HEK293 (cell line): ENCODE measurements around the gene FAM180A.

Experiments
- CTCF ChIP-seq: fragments of 450-650 bp; formaldehyde crosslinking; IDR thresholded peaks from 2 replicates; pipeline ENCODE4 v1.5.1; 2016; ENCODE audit warnings: missing biosample characterization, missing genetic modification characterization
- ELK4 ChIP-seq: IDR thresholded peaks from 2 replicates; pipeline ENCODE4 v1.6.1; 2011; ENCODE audit warnings: mild to moderate bottlenecking, low read depth, low read length, borderline replicate concordance
- GFI1B ChIP-seq: fragments of 450-650 bp; formaldehyde crosslinking; IDR thresholded peaks from 2 replicates; pipeline ENCODE4 v1.5.1; 2016; ENCODE audit warnings: missing biosample characterization, missing genetic modification characterization
- GLI4 ChIP-seq: fragments of 450-650 bp; formaldehyde crosslinking; IDR thresholded peaks from 2 replicates; pipeline ENCODE4 v1.5.1; 2016; ENCODE audit warnings: missing biosample characterization, missing genetic modification characterization
- GLIS2 ChIP-seq: fragments of 450-650 bp; formaldehyde crosslinking; IDR thresholded peaks from 2 replicates; pipeline ENCODE4 v1.5.1; 2016; ENCODE audit warnings: missing biosample characterization, missing genetic modification characterization
- RBAK ChIP-seq: fragments of 450-650 bp; formaldehyde crosslinking; IDR thresholded peaks from 2 replicates; pipeline ENCODE4 v1.5.1; 2016; ENCODE audit warnings: missing biosample characterization, missing genetic modification characterization
- REPIN1 ChIP-seq: fragments of 450-650 bp; formaldehyde crosslinking; IDR thresholded peaks from 2 replicates; pipeline ENCODE4 v1.5.1; 2017; ENCODE audit warnings: missing biosample characterization, missing genetic modification characterization, low read depth
- TRIM28 ChIP-seq: IDR thresholded peaks from 2 replicates; pipeline ENCODE4 v1.6.1; 2011; ENCODE audit warnings: low read length, control low read depth, borderline replicate concordance
- ZBTB20 ChIP-seq: fragments of 450-650 bp; formaldehyde crosslinking; IDR thresholded peaks from 2 replicates; pipeline ENCODE4 v1.5.1; 2016; ENCODE audit warnings: missing biosample characterization, missing genetic modification characterization
- ZBTB49 ChIP-seq: fragments of 450-650 bp; formaldehyde crosslinking; IDR thresholded peaks from 2 replicates; pipeline ENCODE4 v1.5.1; 2016; ENCODE audit warnings: missing biosample characterization, missing genetic modification characterization, low read depth
- ZFP41 ChIP-seq: fragments of 450-650 bp; formaldehyde crosslinking; IDR thresholded peaks from 2 replicates; pipeline ENCODE4 v1.5.1; 2016; ENCODE audit warnings: missing biosample characterization, missing genetic modification characterization, borderline replicate concordance
- ZNF16 ChIP-seq: fragments of 450-650 bp; formaldehyde crosslinking; IDR thresholded peaks from 2 replicates; pipeline ENCODE4 v1.5.1; 2016; ENCODE audit warnings: low read depth, missing biosample characterization, missing genetic modification characterization
- ZNF18 ChIP-seq: fragments of 450-650 bp; formaldehyde crosslinking; IDR thresholded peaks from 2 replicates; pipeline ENCODE4 v1.5.1; 2016; ENCODE audit warnings: missing biosample characterization, missing genetic modification characterization
- ZNF211 ChIP-seq: fragments of 450-650 bp; formaldehyde crosslinking; IDR thresholded peaks from 2 replicates; pipeline ENCODE4 v1.5.1; 2016; ENCODE audit warnings: low read depth, missing biosample characterization, missing genetic modification characterization
- ZNF423 ChIP-seq: fragments of 450-650 bp; formaldehyde crosslinking; IDR thresholded peaks from 2 replicates; pipeline ENCODE4 v1.5.1; 2016; ENCODE audit warnings: missing biosample characterization, missing genetic modification characterization
- ZNF48 ChIP-seq: fragments of 450-650 bp; formaldehyde crosslinking; IDR thresholded peaks from 2 replicates; pipeline ENCODE4 v1.5.1; 2016; ENCODE audit warnings: missing biosample characterization, missing genetic modification characterization
- ZNF501 ChIP-seq: fragments of 450-650 bp; formaldehyde crosslinking; IDR thresholded peaks from 2 replicates; pipeline ENCODE4 v1.5.1; 2016; ENCODE audit warnings: missing biosample characterization, missing genetic modification characterization
- ZNF514 ChIP-seq: fragments of 450-650 bp; formaldehyde crosslinking; IDR thresholded peaks from 2 replicates; pipeline ENCODE4 v1.5.1; 2016; ENCODE audit warnings: missing biosample characterization, missing genetic modification characterization
- ZNF544 ChIP-seq: fragments of 450-650 bp; formaldehyde crosslinking; IDR thresholded peaks from 2 replicates; pipeline ENCODE4 v1.5.0; 2017; ENCODE audit warnings: missing biosample characterization, missing genetic modification characterization
- ZNF548 ChIP-seq: fragments of 450-650 bp; formaldehyde crosslinking; IDR thresholded peaks from 2 replicates; pipeline ENCODE4 v1.5.1; 2016; ENCODE audit warnings: missing biosample characterization, missing genetic modification characterization
- ZNF549 ChIP-seq: fragments of 450-650 bp; IDR thresholded peaks from 2 replicates; pipeline ENCODE4 v1.5.1; 2018; ENCODE audit warnings: missing biosample characterization, missing genetic modification characterization, mild to moderate bottlenecking, inconsistent platforms, moderate library complexity
- ZNF596 ChIP-seq: fragments of 450-650 bp; IDR thresholded peaks from 2 replicates; pipeline ENCODE4 v1.5.0; 2018; ENCODE audit warnings: missing biosample characterization, mild to moderate bottlenecking, missing genetic modification characterization, moderate library complexity
- ZNF610 ChIP-seq: fragments of 450-650 bp; formaldehyde crosslinking; IDR thresholded peaks from 2 replicates; pipeline ENCODE4 v1.5.1; 2016; ENCODE audit warnings: missing biosample characterization, missing genetic modification characterization, borderline replicate concordance
- ZNF639 ChIP-seq: fragments of 450-650 bp; formaldehyde crosslinking; IDR thresholded peaks from 2 replicates; pipeline ENCODE4 v1.5.1; 2016; ENCODE audit warnings: missing biosample characterization, missing genetic modification characterization
- ZNF654 ChIP-seq: fragments of 450-650 bp; formaldehyde crosslinking; IDR thresholded peaks from 2 replicates; pipeline ENCODE4 v1.5.1; 2016; ENCODE audit warnings: low read depth, missing biosample characterization, missing genetic modification characterization
- ZNF660 ChIP-seq: fragments of 450-650 bp; IDR thresholded peaks from 2 replicates; pipeline ENCODE4 v1.5.1; 2018; ENCODE audit warnings: missing biosample characterization, mild to moderate bottlenecking, missing genetic modification characterization
- ZNF692 ChIP-seq: fragments of 450-650 bp; formaldehyde crosslinking; IDR thresholded peaks from 2 replicates; pipeline ENCODE4 v1.5.1; 2016; ENCODE audit warnings: missing biosample characterization, missing genetic modification characterization
- ZNF777 ChIP-seq: fragments of 450-650 bp; formaldehyde crosslinking; IDR thresholded peaks from 2 replicates; pipeline ENCODE4 v1.5.1; 2017; ENCODE audit warnings: missing biosample characterization, missing genetic modification characterization, borderline replicate concordance
- ZNF785 ChIP-seq: fragments of 450-650 bp; formaldehyde crosslinking; IDR thresholded peaks from 2 replicates; pipeline ENCODE4 v1.5.1; 2016; ENCODE audit warnings: missing biosample characterization, missing genetic modification characterization
- ZNF791 ChIP-seq: fragments of 450-650 bp; formaldehyde crosslinking; IDR thresholded peaks from 2 replicates; pipeline ENCODE4 v1.5.1; 2016; ENCODE audit warnings: missing biosample characterization, missing genetic modification characterization
- ZSCAN23 ChIP-seq: fragments of 450-650 bp; formaldehyde crosslinking; IDR thresholded peaks from 2 replicates; pipeline ENCODE4 v1.5.1; 2016; ENCODE audit warnings: missing biosample characterization, missing genetic modification characterization
- ZXDB ChIP-seq: fragments of 450-650 bp; formaldehyde crosslinking; IDR thresholded peaks from 2 replicates; pipeline ENCODE4 v1.5.1; 2016; ENCODE audit warnings: missing biosample characterization, missing genetic modification characterization

FAM180A gene

GRCh38 chr7:135716677-135717238, 31.9 kb downstream of the FAM180A start (continued):
- TF ChIP-seq GFI1B (peak; percentile 92), GLI4 (tag by site-specific recombination) (no peak), ELK4 (no peak), ZBTB20 (no peak), ZXDB (tag by site-specific recombination) (peak; percentile 96), ZNF610 (tag by site-specific recombination) (peak; percentile 72; the same call in 1 of the 2 replicates), ZNF423 (peak; percentile 72; the same call in 1 of the 2 replicates), ZNF785 (no peak), ZNF544 (tag by site-specific recombination) (no peak), ZFP41 (tag by site-specific recombination) (no peak), ZNF549 (tag by site-specific recombination) (no peak), ZNF501 (tag by site-specific recombination) (peak; percentile 98), CTCF (tag by site-specific recombination) (no peak), ZNF514 (tag by site-specific recombination) (no peak), ZNF654 (tag by site-specific recombination) (no peak), ZNF777 (tag by site-specific recombination) (no peak), ZNF791 (tag by site-specific recombination) (no peak), ZNF16 (tag by site-specific recombination) (no peak), RBAK (no peak), ZSCAN23 (tag by site-specific recombination) (peak; percentile 98), ZNF639 (tag by site-specific recombination) (peak; percentile 98), ZNF548 (no peak), ZNF48 (tag by site-specific recombination) (no peak), ZNF660 (tag by site-specific recombination) (no peak; the same call in 1 of the 2 replicates), ZNF692 (tag by site-specific recombination) (peak; percentile 75; the same call in 1 of the 2 replicates), ZNF211 (tag by site-specific recombination) (no peak), GLIS2 (no peak), REPIN1 (tag by site-specific recombination) (no peak; the same call in 1 of the 2 replicates), ZBTB49 (tag by site-specific recombination) (peak; percentile 55; the same call in 1 of the 2 replicates), ZNF596 (tag by site-specific recombination) (peak; percentile 84; the same call in 1 of the 2 replicates), ZNF18 (tag by site-specific recombination) (peak; percentile 87), TRIM28 (peak; percentile 57; the same call in 1 of the 2 replicates)
